ENCODE results near the gene BBS9.

The BBS9 gene

DNA sequence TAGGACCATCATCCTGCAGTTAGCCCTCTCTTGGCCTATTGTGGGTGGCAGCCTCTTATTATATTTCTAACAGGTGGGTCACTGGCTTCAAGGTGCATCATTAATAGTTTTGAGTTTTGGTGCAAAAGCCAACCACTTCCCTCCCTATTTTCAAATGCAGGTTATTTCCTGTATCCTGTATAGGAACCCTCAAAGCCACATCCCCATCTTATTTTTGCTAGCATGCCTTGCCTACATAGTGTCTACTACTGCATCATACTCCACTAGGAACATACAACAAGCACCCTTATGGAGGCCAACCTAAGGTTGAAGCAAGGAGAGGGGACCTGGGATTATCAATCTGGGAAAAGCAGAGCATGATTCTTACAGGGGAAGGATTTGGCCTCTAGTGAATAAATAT, 264.4 kb downstream of the BBS9 start:
- Histone ChIP-seq H3K9me3 (ENCODE audit: low read length) (no peaks in the 10 kb centered on the region), H3K27me3 (ENCODE audit: insufficient read depth, low read length) (no peaks in the 10 kb centered on the region), H3K4me3 (ENCODE audit: low read length) (no peak overlapping the region), H2AFZ (ENCODE audit: low read depth, low read length) (no peak overlapping the region), H3K36me3 (ENCODE audit: insufficient read depth, low read length) (no peaks in the 10 kb centered on the region), H3K4me1 (ENCODE audit: insufficient read depth, low read length) (no peaks in the 10 kb centered on the region)

DNA sequence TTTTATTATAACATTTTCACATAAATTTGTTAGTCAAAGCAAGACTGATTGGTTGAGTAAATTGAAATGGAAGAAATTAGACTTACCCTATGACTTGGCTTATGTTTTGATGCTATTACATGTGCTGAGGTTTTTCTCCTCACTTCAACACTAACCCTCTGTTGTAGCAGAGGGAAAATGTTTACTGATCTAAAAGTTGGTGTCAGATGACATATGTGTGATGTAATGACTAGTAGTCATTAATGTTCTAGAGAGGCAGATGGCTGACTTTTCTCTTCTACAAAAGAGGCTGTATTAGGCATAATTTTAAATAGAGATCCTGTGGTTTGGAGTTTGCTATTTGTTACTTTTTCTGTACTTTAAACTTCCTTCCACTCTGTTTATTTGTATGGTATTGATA, 266.0 kb downstream of the BBS9 start:
- no peak overlapping the region for H2AFZ ChIP-seq (ENCODE audit: low read depth, low read length)
- H3K4me1 ChIP-seq (ENCODE audit: insufficient read depth, low read length): no peaks in the 10 kb centered on the region
- no peaks in the 10 kb centered on the region for H3K27me3 ChIP-seq (ENCODE audit: insufficient read depth, low read length)
- no peaks in the 10 kb centered on the region for H3K9me3 ChIP-seq (ENCODE audit: low read length)
- H3K36me3 ChIP-seq (ENCODE audit: insufficient read depth, low read length): no peaks in the 10 kb centered on the region
- H3K4me3 ChIP-seq (ENCODE audit: low read length): no peak overlapping the region

DNA sequence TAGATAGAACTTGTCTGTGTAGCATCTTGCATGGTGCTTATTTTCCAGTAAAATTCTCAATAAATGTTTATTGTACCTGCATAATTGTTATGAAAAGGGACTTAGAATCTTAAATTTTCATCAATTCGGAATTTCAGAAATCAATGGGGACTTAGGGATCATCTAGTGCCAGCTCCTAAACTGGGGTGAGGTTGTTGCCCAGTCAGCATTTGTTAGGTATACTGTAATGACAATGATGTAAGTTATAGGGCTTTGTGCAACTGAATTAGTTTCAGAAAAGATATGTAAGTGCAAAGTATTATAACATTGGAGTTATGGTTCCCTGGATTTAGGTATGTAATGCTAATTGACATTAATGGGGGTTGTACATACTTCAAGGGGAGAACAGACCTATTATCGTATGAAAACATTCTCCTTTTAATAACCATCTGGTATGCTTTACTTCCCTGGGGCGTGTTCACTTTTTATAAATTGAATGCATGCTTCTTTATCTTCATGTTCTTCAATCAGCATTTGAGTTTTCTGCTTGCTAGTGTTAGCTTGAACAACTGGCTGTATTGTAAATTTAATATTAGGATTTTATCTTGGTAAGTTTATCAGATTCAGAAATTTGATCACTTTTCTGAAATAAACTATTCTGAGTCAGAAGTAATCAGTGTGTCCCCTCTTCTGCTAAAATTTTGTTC, 270.3 kb downstream of the BBS9 start:
- Histone ChIP-seq H3K4me1 (ENCODE audit: insufficient read depth, low read length) (no peaks in the 10 kb centered on the region), H2AFZ (ENCODE audit: low read depth, low read length) (no peak overlapping the region), H3K9me3 (ENCODE audit: low read length) (no peaks in the 10 kb centered on the region), H3K36me3 (ENCODE audit: insufficient read depth, low read length) (no peaks in the 10 kb centered on the region), H3K27me3 (ENCODE audit: insufficient read depth, low read length) (no peaks in the 10 kb centered on the region), H3K4me3 (ENCODE audit: low read length) (no peak overlapping the region)

DNA sequence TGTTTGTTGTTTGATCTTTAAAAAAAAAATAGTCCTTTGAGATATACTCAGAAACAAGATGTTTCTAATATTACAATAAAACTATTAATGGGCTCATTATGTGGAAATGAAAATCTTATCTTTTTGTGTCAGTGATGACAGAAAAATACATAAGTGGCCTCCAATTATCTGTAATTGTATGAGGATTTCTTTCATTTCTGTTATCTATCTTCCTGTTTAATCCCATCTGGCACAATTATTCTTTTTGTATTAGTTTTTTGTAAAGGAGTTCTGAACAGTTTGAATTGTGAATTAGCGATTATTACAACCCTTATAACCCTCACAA, 270.8 kb downstream of the BBS9 start:
- Histone ChIP-seq H3K27me3 (ENCODE audit: insufficient read depth, low read length) (no peaks in the 10 kb centered on the region), H3K9me3 (ENCODE audit: low read length) (no peaks in the 10 kb centered on the region)

DNA sequence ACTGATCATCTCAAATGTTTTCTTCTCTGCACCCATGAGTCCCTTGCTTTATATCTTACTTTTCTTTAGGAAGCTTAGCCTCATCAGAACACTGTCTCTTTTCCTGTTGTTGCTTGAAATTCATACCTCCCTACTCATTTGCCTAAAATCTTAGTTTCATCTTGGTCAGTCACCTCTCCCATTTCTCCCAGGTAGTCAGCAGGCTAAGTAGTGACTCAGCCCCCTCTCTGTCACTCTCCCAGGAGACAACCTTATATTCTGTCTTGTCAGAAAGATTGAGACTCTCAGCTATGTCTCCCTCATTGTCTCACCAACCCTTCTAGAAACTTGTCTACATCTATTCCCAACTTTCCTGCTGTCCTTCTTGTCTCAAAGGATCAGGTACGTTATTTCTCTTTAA, 280.9 kb downstream of the BBS9 start:
- Histone ChIP-seq H2AFZ (ENCODE audit: low read depth, low read length) (no peak overlapping the region), H3K4me3 (ENCODE audit: low read length) (no peak overlapping the region), H3K9me3 (ENCODE audit: low read length) (peaks cover 3% of the 10 kb centered on the region), H3K36me3 (ENCODE audit: insufficient read depth, low read length) (no peaks in the 10 kb centered on the region), H3K27me3 (ENCODE audit: insufficient read depth, low read length) (no peaks in the 10 kb centered on the region), H3K4me1 (ENCODE audit: insufficient read depth, low read length) (no peaks in the 10 kb centered on the region)

More for the DNA sequence above, 270.8 kb downstream of the BBS9 start:
- no peak overlapping the region for H2AFZ ChIP-seq (ENCODE audit: low read depth, low read length)
- no peaks in the 10 kb centered on the region for H3K4me1 ChIP-seq (ENCODE audit: insufficient read depth, low read length)
- H3K4me3 ChIP-seq (ENCODE audit: low read length): no peak overlapping the region
- no peaks in the 10 kb centered on the region for H3K36me3 ChIP-seq (ENCODE audit: insufficient read depth, low read length)

DNA sequence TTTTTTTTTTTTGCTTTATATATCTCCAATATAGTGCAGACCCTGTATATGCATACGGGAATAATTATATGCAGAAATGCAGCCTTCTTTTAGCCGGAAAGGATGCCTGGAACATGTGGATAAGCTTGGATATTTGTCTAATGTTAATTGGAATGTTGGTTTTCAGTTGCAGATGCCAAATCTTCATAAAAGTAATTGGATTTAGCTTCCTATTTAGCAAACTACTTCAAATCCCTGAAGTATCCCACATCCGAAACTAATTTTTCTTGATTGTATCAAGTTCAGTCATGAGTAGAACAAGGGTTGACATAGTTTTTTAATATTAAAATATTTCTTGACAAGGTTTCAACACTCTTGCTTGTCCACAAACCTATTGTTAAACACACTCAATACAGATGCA, 281.7 kb downstream of the BBS9 start:
- Histone ChIP-seq H3K9me3 (ENCODE audit: low read length) (peaks cover 3% of the 10 kb centered on the region), H3K4me3 (ENCODE audit: low read length) (no peak overlapping the region), H3K4me1 (ENCODE audit: insufficient read depth, low read length) (no peaks in the 10 kb centered on the region), H2AFZ (ENCODE audit: low read depth, low read length) (no peak overlapping the region), H3K27me3 (ENCODE audit: insufficient read depth, low read length) (no peaks in the 10 kb centered on the region), H3K36me3 (ENCODE audit: insufficient read depth, low read length) (no peaks in the 10 kb centered on the region)

DNA sequence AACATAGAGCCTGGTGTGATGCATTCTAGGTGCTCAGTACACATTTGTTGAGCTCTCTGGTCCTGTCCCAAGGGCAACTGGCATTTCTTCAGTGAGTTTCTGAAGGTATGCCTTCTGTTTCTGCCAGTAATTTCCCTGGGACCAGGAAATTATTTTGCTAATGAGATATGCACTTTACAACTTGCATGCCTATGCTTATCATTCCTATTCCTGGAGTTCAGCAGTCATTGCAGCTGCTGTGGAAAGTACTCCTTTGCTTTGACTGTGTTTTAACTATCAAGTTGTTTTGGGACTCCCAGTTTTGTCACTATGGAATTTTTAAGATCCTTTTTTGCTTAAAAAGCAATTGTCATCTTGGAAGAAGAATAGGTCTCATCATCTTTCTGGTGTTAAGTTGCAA, 283.0 kb downstream of the BBS9 start:
- no peaks in the 10 kb centered on the region for H3K4me1 ChIP-seq (ENCODE audit: insufficient read depth, low read length)
- no peaks in the 10 kb centered on the region for H3K36me3 ChIP-seq (ENCODE audit: insufficient read depth, low read length)
- peaks cover 3% of the 10 kb centered on the region for H3K9me3 ChIP-seq (ENCODE audit: low read length)
- no peak overlapping the region for H3K4me3 ChIP-seq (ENCODE audit: low read length)
- no peak overlapping the region for H2AFZ ChIP-seq (ENCODE audit: low read depth, low read length)
- no peaks in the 10 kb centered on the region for H3K27me3 ChIP-seq (ENCODE audit: insufficient read depth, low read length)

DNA sequence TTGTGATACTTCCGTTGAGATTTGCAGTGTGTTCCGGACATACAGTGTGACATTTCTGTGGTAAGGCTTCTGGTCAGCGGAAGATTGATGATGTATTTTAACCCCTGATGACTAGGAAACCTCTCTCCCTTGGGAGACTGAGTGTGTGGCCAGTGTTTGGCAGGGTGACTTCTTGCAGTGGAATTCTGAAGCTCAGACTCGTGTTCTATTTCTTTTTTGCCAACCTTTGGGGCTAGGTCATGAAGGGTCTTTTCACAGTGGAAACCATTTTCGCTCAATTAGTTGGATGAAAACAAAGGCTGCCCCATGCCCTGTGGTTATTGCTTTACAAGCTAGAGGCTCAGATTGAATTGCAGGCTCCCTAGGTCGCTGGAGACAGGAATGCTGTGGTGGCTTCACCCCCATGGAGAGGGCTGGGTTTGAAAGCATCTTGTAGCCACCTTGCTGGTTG, 288.9 kb downstream of the BBS9 start:
- Histone ChIP-seq H3K9me3 (ENCODE audit: low read length) (no peaks in the 10 kb centered on the region), H2AFZ (ENCODE audit: low read depth, low read length) (no peak overlapping the region), H3K4me1 (ENCODE audit: insufficient read depth, low read length) (peaks cover 5% of the 10 kb centered on the region), H3K27me3 (ENCODE audit: insufficient read depth, low read length) (no peaks in the 10 kb centered on the region), H3K4me3 (ENCODE audit: low read length) (no peak overlapping the region), H3K36me3 (ENCODE audit: insufficient read depth, low read length) (no peaks in the 10 kb centered on the region)

DNA sequence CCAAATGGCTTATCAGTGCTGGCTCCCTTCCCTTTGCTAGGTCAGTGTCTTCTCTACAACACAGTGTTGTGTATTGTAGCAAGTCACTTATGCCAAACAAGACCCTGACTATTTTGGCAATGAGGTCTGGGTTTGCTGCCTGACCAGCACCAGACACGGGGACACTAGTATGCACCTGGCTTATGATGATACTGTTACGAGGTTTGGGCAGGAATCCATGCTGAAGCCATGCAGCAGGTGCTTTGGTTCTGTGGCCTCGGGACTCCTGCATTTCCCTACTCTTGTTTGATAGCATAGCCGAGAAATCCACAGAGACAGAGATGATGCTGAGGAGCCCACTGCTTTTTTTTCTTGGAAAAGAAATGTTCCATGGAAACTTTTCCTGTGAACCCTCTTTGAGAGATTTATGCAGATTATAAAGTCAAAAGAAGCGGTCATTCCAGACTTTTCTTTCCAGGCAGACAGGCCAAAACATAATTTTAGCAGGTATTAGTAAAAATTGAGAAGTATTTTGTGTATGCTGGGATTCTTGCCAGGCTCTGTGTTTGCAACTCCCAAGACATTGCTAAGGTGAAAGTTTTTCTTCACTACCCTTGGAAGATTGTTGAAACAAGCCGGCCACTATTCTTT, 291.1 kb downstream of the BBS9 start:
- H3K9me3 ChIP-seq (ENCODE audit: low read length): no peaks in the 10 kb centered on the region
- no peaks in the 10 kb centered on the region for H3K36me3 ChIP-seq (ENCODE audit: insufficient read depth, low read length)
- H3K4me1 ChIP-seq (ENCODE audit: insufficient read depth, low read length): peaks cover 5% of the 10 kb centered on the region
- H2AFZ ChIP-seq (ENCODE audit: low read depth, low read length): no peak overlapping the region
- no peaks in the 10 kb centered on the region for H3K27me3 ChIP-seq (ENCODE audit: insufficient read depth, low read length)
- H3K4me3 ChIP-seq (ENCODE audit: low read length): no peak overlapping the region

DNA sequence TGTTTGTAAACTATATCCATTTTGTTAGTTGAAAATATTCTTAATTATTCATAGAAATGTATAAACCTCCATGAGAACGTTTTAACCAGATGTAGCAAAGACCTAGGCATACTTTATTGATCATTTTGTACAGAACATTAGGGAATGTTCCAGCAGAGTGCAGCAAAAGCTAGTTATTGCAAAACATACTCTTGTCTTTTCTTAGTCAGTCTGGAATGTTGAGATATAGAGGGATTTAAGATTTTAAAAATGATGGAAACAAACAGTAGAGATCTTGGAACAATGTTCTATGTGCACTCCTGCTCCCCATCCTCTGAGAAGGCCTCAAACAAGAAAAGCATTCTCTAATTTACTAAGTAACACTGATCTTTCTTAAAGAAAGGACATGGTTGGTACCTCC, 292.1 kb downstream of the BBS9 start:
- Histone ChIP-seq H3K27me3 (ENCODE audit: insufficient read depth, low read length) (no peaks in the 10 kb centered on the region), H3K4me1 (ENCODE audit: insufficient read depth, low read length) (peaks cover 5% of the 10 kb centered on the region), H3K36me3 (ENCODE audit: insufficient read depth, low read length) (no peaks in the 10 kb centered on the region), H3K4me3 (ENCODE audit: low read length) (no peak overlapping the region), H2AFZ (ENCODE audit: low read depth, low read length) (no peak overlapping the region), H3K9me3 (ENCODE audit: low read length) (no peaks in the 10 kb centered on the region)

DNA sequence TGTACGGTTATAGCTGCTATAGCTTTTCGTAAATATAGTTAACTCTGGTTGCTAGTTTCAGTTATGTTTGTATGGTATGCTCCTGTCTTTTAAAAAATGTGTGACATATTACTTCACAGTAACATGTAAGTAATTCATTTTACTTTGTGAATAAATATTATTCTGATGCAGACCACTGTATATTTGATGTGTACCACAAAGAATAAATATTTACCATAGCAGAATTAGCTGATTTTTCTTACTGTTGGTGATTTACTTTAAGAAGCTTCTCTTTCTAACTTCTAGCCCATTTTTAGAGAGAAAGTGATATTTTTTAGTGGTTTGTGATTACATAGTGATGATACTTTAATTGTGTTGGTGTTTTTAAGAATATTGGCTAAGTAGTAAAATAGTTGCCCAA, 292.8 kb downstream of the BBS9 start:
- no peaks in the 10 kb centered on the region for H3K27me3 ChIP-seq (ENCODE audit: insufficient read depth, low read length)
- H3K4me3 ChIP-seq (ENCODE audit: low read length): no peak overlapping the region
- H3K36me3 ChIP-seq (ENCODE audit: insufficient read depth, low read length): no peaks in the 10 kb centered on the region
- H2AFZ ChIP-seq (ENCODE audit: low read depth, low read length): no peak overlapping the region
- no peaks in the 10 kb centered on the region for H3K9me3 ChIP-seq (ENCODE audit: low read length)
- peaks cover 5% of the 10 kb centered on the region for H3K4me1 ChIP-seq (ENCODE audit: insufficient read depth, low read length)

DNA sequence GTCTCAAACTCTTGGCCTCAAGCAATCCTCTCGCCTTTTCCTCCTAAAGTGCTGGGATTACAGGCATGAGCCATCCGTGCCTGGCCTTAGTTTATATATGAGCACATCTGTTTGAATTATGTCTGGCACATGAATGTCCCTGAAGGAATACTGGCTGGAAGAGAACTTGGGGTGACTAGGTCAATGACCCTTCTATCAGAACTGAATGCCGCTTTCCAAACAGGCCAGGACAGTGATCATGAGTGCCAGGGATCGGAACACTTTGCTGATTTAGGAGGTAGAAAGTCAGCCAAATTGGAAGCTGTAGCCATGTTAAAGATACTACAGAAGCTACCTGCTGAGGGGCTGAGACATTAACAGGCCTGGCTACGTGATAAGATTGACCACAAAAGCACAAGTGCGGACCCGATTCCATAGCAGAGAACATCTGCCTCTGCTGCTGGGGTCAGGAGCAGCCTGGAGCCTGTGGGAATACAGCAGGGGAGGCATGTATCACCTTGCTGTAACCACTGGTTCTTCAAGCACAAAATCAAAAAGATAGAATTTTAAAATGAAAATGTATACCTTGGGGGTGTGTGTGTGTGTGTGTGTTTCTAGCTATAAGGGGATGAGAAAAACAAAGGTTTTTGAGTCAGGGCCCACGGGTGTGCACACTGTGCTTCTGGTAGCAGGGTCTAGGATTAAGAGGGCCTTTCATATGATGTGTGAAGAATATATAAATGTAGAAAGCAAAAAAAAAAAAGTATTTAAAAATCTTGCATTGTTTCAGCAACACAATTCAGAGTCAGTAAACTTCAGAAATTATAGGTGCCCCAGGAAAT, 293.7 kb downstream of the BBS9 start:
- no peaks in the 10 kb centered on the region for H3K9me3 ChIP-seq (ENCODE audit: low read length)
- H3K4me1 ChIP-seq (ENCODE audit: insufficient read depth, low read length): peaks cover 5% of the 10 kb centered on the region
- H3K36me3 ChIP-seq (ENCODE audit: insufficient read depth, low read length): no peaks in the 10 kb centered on the region
- H3K4me3 ChIP-seq (ENCODE audit: low read length): no peak overlapping the region
- H3K27me3 ChIP-seq (ENCODE audit: insufficient read depth, low read length): no peaks in the 10 kb centered on the region
- no peak overlapping the region for H2AFZ ChIP-seq (ENCODE audit: low read depth, low read length)

DNA sequence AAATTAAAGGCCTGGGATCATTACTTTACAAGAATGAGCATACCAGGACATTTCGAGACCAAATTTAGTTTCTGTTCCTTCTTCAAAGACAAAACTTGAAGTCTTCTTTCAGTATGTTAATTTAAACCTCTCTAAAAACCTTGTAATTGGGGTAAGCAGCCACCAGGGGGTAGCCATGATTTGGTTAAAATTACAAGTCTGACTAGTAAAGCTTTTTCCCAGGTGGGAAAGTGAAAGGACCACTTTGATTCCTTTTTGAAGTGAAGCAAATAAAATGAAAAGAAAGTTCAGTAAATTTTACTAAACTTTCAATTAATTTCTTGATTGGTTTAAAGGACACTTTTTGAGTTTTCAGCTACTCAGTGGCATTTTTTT, 294.3 kb downstream of the BBS9 start:
- Histone ChIP-seq H3K9me3 (ENCODE audit: low read length) (no peaks in the 10 kb centered on the region), H3K27me3 (ENCODE audit: insufficient read depth, low read length) (no peaks in the 10 kb centered on the region), H3K4me3 (ENCODE audit: low read length) (no peak overlapping the region), H3K4me1 (ENCODE audit: insufficient read depth, low read length) (peaks cover under 1% of the 10 kb centered on the region), H3K36me3 (ENCODE audit: insufficient read depth, low read length) (no peaks in the 10 kb centered on the region), H2AFZ (ENCODE audit: low read depth, low read length) (no peak overlapping the region)
